ENCODE measurements around the gene PRKAA1.
A peak's percentile ranks its signal among the peaks of the same experiment; 100 is the strongest.

PRKAA1 gene

DNA sequence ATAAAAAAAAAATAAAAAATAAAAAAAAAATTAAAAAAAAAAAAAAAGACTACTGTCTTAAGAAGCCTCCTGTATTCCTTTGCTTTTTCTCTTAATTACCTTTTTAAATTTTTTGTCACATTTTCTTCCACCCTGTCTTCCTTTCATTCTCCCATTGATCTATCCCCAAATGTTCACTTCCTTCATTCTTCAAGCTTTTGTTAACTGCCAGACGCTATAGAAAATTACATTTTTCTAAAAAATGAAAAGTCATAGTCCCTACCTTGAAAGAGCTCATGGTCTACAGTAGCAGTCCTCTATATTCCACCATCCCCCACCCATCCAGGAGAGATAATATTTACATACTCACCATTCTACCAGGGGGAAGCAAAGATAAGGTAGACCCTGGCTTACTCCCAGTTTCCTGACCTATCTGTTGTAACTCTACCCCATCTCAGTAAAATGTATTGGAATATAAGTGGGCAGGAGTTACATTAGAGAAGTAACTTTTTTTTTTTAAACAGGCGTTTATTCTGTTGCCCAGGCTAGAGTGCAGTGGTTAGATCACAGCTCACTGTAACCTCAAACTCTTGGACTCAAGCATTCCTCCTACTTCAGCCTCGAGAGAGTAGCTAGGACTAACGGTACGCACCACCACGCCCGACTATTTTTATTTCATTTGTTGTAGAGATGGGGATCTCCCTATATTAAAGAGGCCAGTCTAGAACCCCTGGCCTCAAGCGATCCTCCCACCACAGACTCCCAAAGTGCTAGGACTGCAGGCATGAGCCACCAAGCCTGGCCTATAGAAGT is 3.8 kb upstream of the PRKAA1 start:
- H3K27me3 ChIP-seq (ENCODE audit: low read length): no peaks in the 10 kb centered on the region
- no peak overlapping the region for H3K9ac ChIP-seq (ENCODE audit: low read length)
- H4K20me1 ChIP-seq (ENCODE audit: low read depth, low read length): no peaks in the 10 kb centered on the region
- no peaks in the 10 kb centered on the region for H3K36me3 ChIP-seq (ENCODE audit: low read length)
- H2AFZ ChIP-seq (ENCODE audit: low read depth, low read length, severe bottlenecking): no peak overlapping the region
- no peaks in the 10 kb centered on the region for H3K9me3 ChIP-seq (ENCODE audit: insufficient read depth, low read length)
- TF ChIP-seq, protein P1, sequence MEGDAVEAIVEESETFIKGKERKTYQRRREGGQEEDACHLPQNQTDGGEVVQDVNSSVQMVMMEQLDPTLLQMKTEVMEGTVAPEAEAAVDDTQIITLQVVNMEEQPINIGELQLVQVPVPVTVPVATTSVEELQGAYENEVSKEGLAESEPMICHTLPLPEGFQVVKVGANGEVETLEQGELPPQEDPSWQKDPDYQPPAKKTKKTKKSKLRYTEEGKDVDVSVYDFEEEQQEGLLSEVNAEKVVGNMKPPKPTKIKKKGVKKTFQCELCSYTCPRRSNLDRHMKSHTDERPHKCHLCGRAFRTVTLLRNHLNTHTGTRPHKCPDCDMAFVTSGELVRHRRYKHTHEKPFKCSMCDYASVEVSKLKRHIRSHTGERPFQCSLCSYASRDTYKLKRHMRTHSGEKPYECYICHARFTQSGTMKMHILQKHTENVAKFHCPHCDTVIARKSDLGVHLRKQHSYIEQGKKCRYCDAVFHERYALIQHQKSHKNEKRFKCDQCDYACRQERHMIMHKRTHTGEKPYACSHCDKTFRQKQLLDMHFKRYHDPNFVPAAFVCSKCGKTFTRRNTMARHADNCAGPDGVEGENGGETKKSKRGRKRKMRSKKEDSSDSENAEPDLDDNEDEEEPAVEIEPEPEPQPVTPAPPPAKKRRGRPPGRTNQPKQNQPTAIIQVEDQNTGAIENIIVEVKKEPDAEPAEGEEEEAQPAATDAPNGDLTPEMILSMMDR (IDR thresholded peaks at IDR 0.05; ENCODE audit: insufficient read depth, low read length, poor library complexity, severe bottlenecking): no peak
- no peak for TF ChIP-seq EZH2phosphoT487 (conservative IDR thresholded peaks at IDR 0.05; ENCODE audit: low read length)
- H3K9me2 ChIP-seq (replicated peaks; ENCODE audit: insufficient read depth, low read length): no peaks in the 10 kb centered on the region
- no peak overlapping the region for H3K4me3 ChIP-seq (ENCODE audit: insufficient read depth, low read length, poor library complexity, severe bottlenecking)
- peaks cover 7% of the 10 kb centered on the region for H3K79me2 ChIP-seq (ENCODE audit: insufficient read depth, low read length)
- no peak overlapping the region for H3K4me2 ChIP-seq (ENCODE audit: low read depth, low read length, poor library complexity, severe bottlenecking)
- peaks cover 17% of the 10 kb centered on the region for H3F3A ChIP-seq (ENCODE audit: insufficient read depth)
- no peak overlapping the region for H3K27ac ChIP-seq (ENCODE audit: low read depth, low read length)

DNA sequence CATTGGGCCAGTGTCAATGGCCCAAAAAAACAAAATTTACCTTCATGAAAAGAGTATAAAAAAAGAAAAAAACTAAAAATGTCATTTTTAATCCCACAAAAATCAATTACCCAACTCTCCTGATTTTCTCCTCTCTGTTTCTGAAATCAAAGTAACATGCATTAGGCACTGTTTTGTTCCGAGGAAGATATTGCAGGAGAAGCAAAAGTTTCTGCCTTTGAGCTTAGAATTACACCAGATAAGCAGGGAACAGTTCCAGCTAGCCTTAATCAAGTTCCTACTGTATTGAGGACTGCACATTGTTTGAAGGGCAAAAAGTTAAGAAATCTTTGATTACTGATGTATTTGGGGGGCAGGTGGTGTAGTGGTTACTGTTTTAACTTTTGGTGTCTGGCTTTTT is 1.1 kb upstream of the PRKAA1 start:
- no peaks in the 10 kb centered on the region for H3K9me2 ChIP-seq (replicated peaks; ENCODE audit: insufficient read depth, low read length)
- no peak overlapping the region for H3K27ac ChIP-seq (ENCODE audit: low read depth, low read length)
- peaks cover 20% of the 10 kb centered on the region for H3F3A ChIP-seq (ENCODE audit: insufficient read depth)
- no peaks in the 10 kb centered on the region for H3K9me3 ChIP-seq (ENCODE audit: insufficient read depth, low read length)
- peaks cover 34% of the 10 kb centered on the region for H3K79me2 ChIP-seq (ENCODE audit: insufficient read depth, low read length)
- H3K27me3 ChIP-seq (ENCODE audit: low read length): no peaks in the 10 kb centered on the region
- no peaks in the 10 kb centered on the region for H3K36me3 ChIP-seq (ENCODE audit: low read length)
- no peak for TF ChIP-seq EZH2phosphoT487 (conservative IDR thresholded peaks at IDR 0.05; ENCODE audit: low read length)
- TF ChIP-seq, protein P1 (IDR thresholded peaks at IDR 0.05; ENCODE audit: insufficient read depth, low read length, poor library complexity, severe bottlenecking): no peak
- H4K20me1 ChIP-seq (ENCODE audit: low read depth, low read length): no peaks in the 10 kb centered on the region
- no peak overlapping the region for H2AFZ ChIP-seq (ENCODE audit: low read depth, low read length, severe bottlenecking)
- H3K4me2 ChIP-seq (ENCODE audit: low read depth, low read length, poor library complexity, severe bottlenecking): peak overlapping the region; percentile 82
- peak overlapping the region; percentile 80 for H3K4me3 ChIP-seq (ENCODE audit: insufficient read depth, low read length, poor library complexity, severe bottlenecking)
- peak overlapping the region; percentile 76 for H3K9ac ChIP-seq (ENCODE audit: low read length)

DNA sequence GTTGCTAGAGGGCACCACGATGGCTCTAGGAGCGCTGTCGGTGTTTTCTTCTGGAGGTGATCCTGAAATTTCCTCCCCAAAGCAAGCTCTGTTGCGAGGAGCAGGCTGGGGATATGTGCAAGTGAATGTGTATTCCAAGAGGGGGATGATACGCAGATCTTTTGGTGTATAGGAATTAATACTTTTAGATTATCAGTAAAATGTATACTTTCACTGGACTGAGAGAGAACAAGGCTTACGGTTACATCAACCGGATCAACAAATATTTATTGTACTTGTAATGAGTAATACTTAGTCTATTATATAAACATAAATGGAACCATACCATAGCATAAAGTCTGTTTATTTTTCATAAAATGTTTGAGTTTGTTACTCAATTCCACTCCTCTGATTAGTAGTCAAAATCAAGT is 632 bp upstream of the PRKAA1 start:
- peak overlapping the region; percentile 80 for H3K4me3 ChIP-seq (ENCODE audit: insufficient read depth, low read length, poor library complexity, severe bottlenecking)
- H3F3A ChIP-seq (ENCODE audit: insufficient read depth): peaks cover 20% of the 10 kb centered on the region
- peak overlapping the region; percentile 85 for H2AFZ ChIP-seq (ENCODE audit: low read depth, low read length, severe bottlenecking)
- no peaks in the 10 kb centered on the region for H3K9me2 ChIP-seq (replicated peaks; ENCODE audit: insufficient read depth, low read length)
- no peaks in the 10 kb centered on the region for H3K27me3 ChIP-seq (ENCODE audit: low read length)
- no peaks in the 10 kb centered on the region for H4K20me1 ChIP-seq (ENCODE audit: low read depth, low read length)
- no peaks in the 10 kb centered on the region for H3K9me3 ChIP-seq (ENCODE audit: insufficient read depth, low read length)
- 0 out of 2 replicates have a peak overlapping the region, but pooled peaks have one; percentile 61 for H3K27ac ChIP-seq (ENCODE audit: low read depth, low read length)
- TF ChIP-seq, protein P1 (IDR thresholded peaks at IDR 0.05; ENCODE audit: insufficient read depth, low read length, poor library complexity, severe bottlenecking): no peak
- TF ChIP-seq EZH2phosphoT487 (conservative IDR thresholded peaks at IDR 0.05; ENCODE audit: low read length): no peak
- H3K9ac ChIP-seq (ENCODE audit: low read length): peak overlapping the region; percentile 76
- no peaks in the 10 kb centered on the region for H3K36me3 ChIP-seq (ENCODE audit: low read length)
- H3K4me2 ChIP-seq (ENCODE audit: low read depth, low read length, poor library complexity, severe bottlenecking): peak overlapping the region; percentile 82
- H3K79me2 ChIP-seq (ENCODE audit: insufficient read depth, low read length): peaks cover 38% of the 10 kb centered on the region

All from SU-DHL-6 (cell line).